ENCODE data around the gene TCIRG1.

TCIRG1 gene

DNA sequence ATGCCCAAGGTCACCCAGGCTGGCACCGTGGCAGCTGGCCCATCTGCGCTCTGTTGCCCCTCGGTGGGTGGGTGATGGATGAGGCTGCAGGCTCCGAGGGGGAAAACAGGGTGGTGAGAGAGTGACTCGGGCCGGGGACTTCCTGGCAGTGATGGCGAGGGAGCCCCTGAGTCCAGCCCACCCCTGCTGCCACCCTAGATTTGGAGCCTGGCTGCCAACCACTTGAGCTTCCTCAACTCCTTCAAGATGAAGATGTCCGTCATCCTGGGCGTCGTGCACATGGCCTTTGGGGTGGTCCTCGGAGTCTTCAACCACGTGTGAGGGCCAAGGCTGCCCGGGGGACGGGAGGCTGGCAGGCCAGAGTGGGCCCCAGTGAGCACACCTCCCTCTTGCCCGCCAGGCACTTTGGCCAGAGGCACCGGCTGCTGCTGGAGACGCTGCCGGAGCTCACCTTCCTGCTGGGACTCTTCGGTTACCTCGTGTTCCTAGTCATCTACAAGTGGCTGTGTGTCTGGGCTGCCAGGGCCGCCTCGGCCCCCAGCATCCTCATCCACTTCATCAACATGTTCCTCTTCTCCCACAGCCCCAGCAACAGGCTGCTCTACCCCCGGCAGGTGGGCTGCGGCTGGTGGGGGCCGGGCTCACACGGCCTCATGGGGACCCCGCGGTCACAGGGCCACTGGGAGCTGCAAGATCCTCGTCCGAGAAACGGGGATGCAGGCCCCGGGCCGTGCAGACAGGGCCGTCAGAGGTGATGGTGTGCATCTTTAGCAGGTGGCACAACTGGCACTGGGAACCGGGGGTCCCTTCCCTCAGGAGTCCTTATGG is 10.1 kb downstream of the TCIRG1 start:
- peaks cover 9 to 100% (median 88%) of the 10 kb centered on the region in 11 experiments for H4K20me1 ChIP-seq
- no peak overlapping the region for H3K4me3 ChIP-seq
- peak overlapping the region in 1 of 11 experiments; percentile 5; a peak in 1 of 22 replicates for H3K27ac ChIP-seq
- no peaks in the 10 kb centered on the region for H3K27me3 ChIP-seq
- H3K4me1 ChIP-seq = peaks cover 10 to 26% (median 21%) of the 10 kb centered on the region in 10 experiments; a peak in 19 of 20 replicates
- no peaks in the 10 kb centered on the region for H3K9me3 ChIP-seq (replicated peaks in 1 of 11)
- H3K9ac ChIP-seq = no peak overlapping the region; a peak in 1 of 22 replicates
- no peak for TF ChIP-seq Cebpa-rat (IDR thresholded peaks at IDR 0.05)
- no peak overlapping the region for H3K4me2 ChIP-seq
- H3K36me3 ChIP-seq = peaks cover 90 to 100% (median 95%) of the 10 kb centered on the region in 11 experiments

DNA sequence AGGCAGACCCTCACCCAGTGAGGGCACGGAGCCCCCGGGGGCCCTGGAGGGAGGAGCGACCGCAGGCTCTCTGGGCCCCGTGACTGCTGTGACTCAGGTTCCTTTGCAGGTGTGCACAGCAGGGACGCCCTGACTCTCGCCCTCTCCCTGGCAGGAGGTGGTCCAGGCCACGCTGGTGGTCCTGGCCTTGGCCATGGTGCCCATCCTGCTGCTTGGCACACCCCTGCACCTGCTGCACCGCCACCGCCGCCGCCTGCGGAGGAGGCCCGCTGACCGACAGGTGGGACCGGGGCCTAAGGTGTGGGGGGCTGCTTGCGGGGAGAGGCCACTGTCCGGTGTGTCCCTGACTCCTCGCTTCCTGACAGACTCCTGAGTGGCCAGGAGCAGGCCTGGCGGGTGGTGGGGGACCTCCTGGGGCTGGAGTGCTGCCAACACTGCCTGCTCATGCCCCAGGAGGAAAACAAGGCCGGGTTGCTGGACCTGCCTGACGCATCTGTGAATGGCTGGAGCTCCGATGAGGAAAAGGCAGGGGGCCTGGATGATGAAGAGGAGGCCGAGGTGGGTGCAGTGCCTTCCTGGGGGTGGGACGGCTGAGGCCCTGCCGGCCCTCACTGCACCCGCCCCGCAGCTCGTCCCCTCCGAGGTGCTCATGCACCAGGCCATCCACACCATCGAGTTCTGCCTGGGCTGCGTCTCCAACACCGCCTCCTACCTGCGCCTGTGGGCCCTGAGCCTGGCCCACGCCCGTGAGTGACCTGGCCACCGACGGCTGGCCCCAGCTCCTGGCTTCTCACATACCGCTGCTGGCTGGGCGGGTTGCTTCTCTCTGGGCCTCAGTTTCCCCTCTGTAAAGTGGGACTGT is 10.9 kb downstream of the TCIRG1 start:
- H3K4me2 ChIP-seq = no peak overlapping the region
- H3K27me3 ChIP-seq = no peaks in the 10 kb centered on the region
- H3K4me3 ChIP-seq = no peak overlapping the region
- H3K9ac ChIP-seq = no peak overlapping the region
- H4K20me1 ChIP-seq = peaks cover 9 to 100% (median 79%) of the 10 kb centered on the region in 11 experiments; a peak in 21 of 22 replicates
- TF ChIP-seq Cebpa-rat (IDR thresholded peaks at IDR 0.05) = no peak
- no peaks in the 10 kb centered on the region for H3K9me3 ChIP-seq (replicated peaks in 1 of 11)
- H3K4me1 ChIP-seq = peaks cover 11 to 28% (median 17%) of the 10 kb centered on the region in 10 experiments; a peak in 18 of 20 replicates
- no peak overlapping the region for H3K27ac ChIP-seq
- peaks cover 82 to 100% (median 88%) of the 10 kb centered on the region in 11 experiments for H3K36me3 ChIP-seq

DNA sequence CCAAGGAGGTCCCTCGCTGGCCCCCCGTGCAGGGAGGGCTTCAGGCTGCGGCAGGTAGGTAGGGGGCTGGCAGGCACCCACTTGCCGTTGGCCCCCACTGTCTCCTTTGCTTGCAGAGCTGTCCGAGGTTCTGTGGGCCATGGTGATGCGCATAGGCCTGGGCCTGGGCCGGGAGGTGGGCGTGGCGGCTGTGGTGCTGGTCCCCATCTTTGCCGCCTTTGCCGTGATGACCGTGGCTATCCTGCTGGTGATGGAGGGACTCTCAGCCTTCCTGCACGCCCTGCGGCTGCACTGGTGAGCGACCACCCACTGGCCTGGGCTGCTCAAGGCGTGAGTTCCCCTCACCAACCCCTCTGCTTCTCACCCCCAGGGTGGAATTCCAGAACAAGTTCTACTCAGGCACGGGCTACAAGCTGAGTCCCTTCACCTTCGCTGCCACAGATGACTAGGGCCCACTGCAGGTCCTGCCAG is 11.6 kb downstream of the TCIRG1 start:
- peaks cover 11 to 28% (median 17%) of the 10 kb centered on the region in 10 experiments; a peak in 18 of 20 replicates for H3K4me1 ChIP-seq
- no peak overlapping the region for H3K4me3 ChIP-seq
- no peak overlapping the region for H3K4me2 ChIP-seq
- peaks cover 75 to 98% (median 83%) of the 10 kb centered on the region in 11 experiments for H3K36me3 ChIP-seq
- peak overlapping the region in 1 of 11 experiments; percentile 64; a peak in 1 of 22 replicates for H3K9ac ChIP-seq
- TF ChIP-seq Cebpa-rat (IDR thresholded peaks at IDR 0.05) = no peak
- no peaks in the 10 kb centered on the region for H3K9me3 ChIP-seq (replicated peaks in 1 of 11)
- no peaks in the 10 kb centered on the region for H3K27me3 ChIP-seq
- peaks cover 9 to 99% (median 75%) of the 10 kb centered on the region in 11 experiments; a peak in 21 of 22 replicates for H4K20me1 ChIP-seq
- no peak overlapping the region for H3K27ac ChIP-seq

GRCh38 chr11:68051191-68052136 is 12.6 kb downstream of the TCIRG1 start:
- H3K27me3 ChIP-seq = no peaks in the 10 kb centered on the region
- H3K4me1 ChIP-seq = peaks cover 11 to 28% (median 17%) of the 10 kb centered on the region in 10 experiments; a peak in 18 of 20 replicates
- H3K36me3 ChIP-seq = peaks cover 65 to 87% (median 73%) of the 10 kb centered on the region in 11 experiments
- no peaks in the 10 kb centered on the region for H3K9me3 ChIP-seq (replicated peaks in 1 of 11)
- H3K27ac ChIP-seq = 0 out of 22 replicates have a peak overlapping the region, but pooled peaks of 1 of the 11 experiments have one; percentile 8
- peak overlapping the region in 1 of 11 experiments; percentile 54; a peak in 2 of 22 replicates for H3K4me2 ChIP-seq
- H4K20me1 ChIP-seq = peaks cover 9 to 88% (median 64%) of the 10 kb centered on the region in 11 experiments; a peak in 21 of 22 replicates
- H3K4me3 ChIP-seq = no peak overlapping the region
- peak overlapping the region in 3 of 11 experiments; percentile 3 to 64 (median 47); a peak in 6 of 22 replicates for H3K9ac ChIP-seq
- TF ChIP-seq Cebpa-rat (IDR thresholded peaks at IDR 0.05) = no peak

GRCh38 chr11:68052137-68052873 is 13.5 kb downstream of the TCIRG1 start:
- Histone ChIP-seq H3K4me3 (no peak overlapping the region), H3K9me3 (replicated peaks in 1 of 11) (no peaks in the 10 kb centered on the region), H4K20me1 (peaks cover 9 to 80% (median 58%) of the 10 kb centered on the region in 11 experiments; a peak in 21 of 22 replicates), H3K27ac (0 out of 22 replicates have a peak overlapping the region, but pooled peaks of 1 of the 11 experiments have one; percentile 38), H3K4me1 (peaks cover 11 to 28% (median 17%) of the 10 kb centered on the region in 10 experiments; a peak in 18 of 20 replicates), H3K27me3 (no peaks in the 10 kb centered on the region), H3K9ac (peak overlapping the region in 6 of 11 experiments; percentile 15 to 48 (median 34); a peak in 3 of 22 replicates), H3K4me2 (peak overlapping the region in 1 of 11 experiments; percentile 38; a peak in 1 of 22 replicates), H3K36me3 (peaks cover 58 to 79% (median 69%) of the 10 kb centered on the region in 11 experiments)
- no peak for TF ChIP-seq Cebpa-rat (IDR thresholded peaks at IDR 0.05)

GRCh38 chr11:68053117-68053516 is 14.3 kb downstream of the TCIRG1 start:
- TF ChIP-seq Cebpa-rat (IDR thresholded peaks at IDR 0.05) = no peak
- Histone ChIP-seq H3K4me1 (peaks cover 11 to 28% (median 17%) of the 10 kb centered on the region in 10 experiments; a peak in 18 of 20 replicates), H3K9me3 (replicated peaks in 1 of 11) (no peaks in the 10 kb centered on the region), H3K36me3 (peaks cover 56 to 77% (median 66%) of the 10 kb centered on the region in 11 experiments), H3K27ac (peak overlapping the region in 4 of 11 experiments; percentile 17 to 38 (median 28); a peak in 2 of 22 replicates), H3K4me2 (peak overlapping the region in 6 of 11 experiments; percentile 17 to 46 (median 40); a peak in 10 of 22 replicates), H4K20me1 (peaks cover 9 to 72% (median 58%) of the 10 kb centered on the region in 11 experiments; a peak in 21 of 22 replicates), H3K9ac (peak overlapping the region in 7 of 11 experiments; percentile 16 to 48 (median 32); a peak in 6 of 22 replicates), H3K27me3 (no peaks in the 10 kb centered on the region), H3K4me3 (no peak overlapping the region)
